Hepatocyte (in vitro differentiated cells): ENCODE measurements around the gene TBCEL. TPM values are rescaled to one million over a fixed set of nuclear protein-coding genes. Genes with fewer than 3 reads are reported as not detected.

Experiments used
- DNase-seq: peaks from one replicate; pipeline ENCODE4 v3.0.0-alpha.2; 2016; ENCODE audit warnings: low spot score
- H2AFZ ChIP-seq: fragments of 200-600 bp; sonication (generic); 2 replicates; pipeline ENCODE4 v1.6.0; 2016; ENCODE audit warnings: antibody characterized with exemption, mild to moderate bottlenecking
- H3K27ac ChIP-seq: fragments of 200-600 bp; sonication (generic); 2 replicates; pipeline ENCODE4 v1.5.1; 2016; ENCODE audit warnings: mild to moderate bottlenecking
- H3K27me3 ChIP-seq: fragments of 200-600 bp; sonication (generic); 2 replicates; pipeline ENCODE4 v1.6.1; 2016
- H3K36me3 ChIP-seq: fragments of 200-600 bp; sonication (generic); replicated peaks from 2 replicates; pipeline ENCODE4 v1.5.1; 2016; ENCODE audit warnings: low read depth; ENCODE audit not compliant: insufficient read depth
- H3K4me1 ChIP-seq: fragments of 200-600 bp; sonication (generic); 2 replicates; pipeline ENCODE4 v1.5.1; 2016; ENCODE audit warnings: mild to moderate bottlenecking, moderate library complexity; ENCODE audit not compliant: insufficient read depth
- H3K4me2 ChIP-seq: fragments of 200-600 bp; sonication (generic); 2 replicates; pipeline ENCODE4 v1.6.0; 2016
- H3K4me3 ChIP-seq: fragments of 200-600 bp; sonication (generic); 2 replicates; pipeline ENCODE4 v1.5.1; 2016; ENCODE audit warnings: mild to moderate bottlenecking
- H3K79me2 ChIP-seq: fragments of 200-600 bp; sonication (generic); 2 replicates; pipeline ENCODE4 v1.6.0; 2017; ENCODE audit warnings: mild to moderate bottlenecking
- H3K9me2 ChIP-seq: fragments of 200-600 bp; sonication (generic); replicated peaks from 2 replicates; pipeline ENCODE4 v1.6.0; 2017; ENCODE audit warnings: mild to moderate bottlenecking; ENCODE audit not compliant: insufficient read depth
- H3K9me3 ChIP-seq: fragments of 200-600 bp; sonication (generic); 2 replicates; pipeline ENCODE4 v1.5.1; 2016; ENCODE audit warnings: low read depth, mild to moderate bottlenecking
- H4K20me1 ChIP-seq: fragments of 200-600 bp; sonication (generic); 2 replicates; pipeline ENCODE4 v1.6.0; 2016; ENCODE audit warnings: mild to moderate bottlenecking; ENCODE audit not compliant: insufficient read depth, poor library complexity, severe bottlenecking
- CTCF ChIP-seq: fragments of 200-600 bp; sonication (generic); IDR thresholded peaks from 2 replicates; pipeline ENCODE4 v1.5.1; 2016; ENCODE audit warnings: antibody characterized with exemption, mild to moderate bottlenecking; ENCODE audit not compliant: poor library complexity
- EZH2 ChIP-seq: fragments of 200-600 bp; sonication (generic); IDR thresholded peaks from 2 replicates; pipeline ENCODE4 v1.6.1; 2016; ENCODE audit warnings: antibody characterized with exemption, mild to moderate bottlenecking, borderline replicate concordance
- EZH2phosphoT487 ChIP-seq: fragments of 200-600 bp; sonication (generic); IDR thresholded peaks from one replicate; pipeline ENCODE4 v1.6.1; 2018; ENCODE audit warnings: antibody characterized with exemption, mild to moderate bottlenecking, low read depth, moderate library complexity; ENCODE audit not compliant: unreplicated experiment, severe bottlenecking
- WGBS: methylation state at CpG from one replicate; pipeline ENCODE4 v1.1.6; 2016; ENCODE audit warnings: low lambda C conversion rate; ENCODE audit errors: missing lambda C conversion rate; 5-methylcytosine and 5-hydroxymethylcytosine counted together
- polyA plus RNA-seq: library from polyadenylated mRNA; unstranded; fragments of >200 nt; fragmentation: Nextera tagmentation; extraction: Ambion mirVana; gene quantifications from 2 replicates; pipeline ENCODE4 v1.2.1, GENCODE V29; 2016
- total RNA-seq: library from RNA; depleted of rRNA; stranded (reverse); fragments of >200 nt; gene quantifications from 2 replicates; pipeline ENCODE4 v1.2.3, GENCODE V29; 2014

TBCEL gene
- total and polyA plus RNA-seq, 2 experiments from 2014 or later, result 7.2 to 19.3 TPM

- Histone ChIP-seq H3K4me1 (no peaks in the 10 kb centered on the region), H3K9me2 (no peaks in the 10 kb centered on the region), H3K4me2 (no peak overlapping the region), H3K36me3 (no peaks in the 10 kb centered on the region), H4K20me1 (no peaks in the 10 kb centered on the region), H3K4me3 (no peak overlapping the region), H3K9me3 (no peaks in the 10 kb centered on the region), H3K79me2 (no peaks in the 10 kb centered on the region), H3K27me3 (no peaks in the 10 kb centered on the region), H3K27ac (no peak overlapping the region), H2AFZ (no peak overlapping the region)
- no peak for TF ChIP-seq EZH2
- no peak for TF ChIP-seq EZH2phosphoT487
- TF ChIP-seq CTCF, result no peak
- DNase-seq, result no peak
- 97% methylated on average over 4 of the region's 4 CpGs for WGBS
Measured at GRCh38 chr11:121053244-121053643, 29.3 kb downstream of the TBCEL start.

GRCh38 chr11:121054266-121054665 lies 30.4 kb downstream of the TBCEL start:
- H3K79me2 ChIP-seq, result no peaks in the 10 kb centered on the region
- no peaks in the 10 kb centered on the region for H3K9me3 ChIP-seq
- H3K4me3 ChIP-seq, result no peak overlapping the region
- H3K27me3 ChIP-seq, result no peaks in the 10 kb centered on the region
- no peaks in the 10 kb centered on the region for H3K9me2 ChIP-seq
- H2AFZ ChIP-seq, result no peak overlapping the region
- TF ChIP-seq EZH2phosphoT487 (no peak), EZH2 (no peak), CTCF (no peak)
- H3K27ac ChIP-seq, result no peak overlapping the region
- no peak overlapping the region for H3K4me2 ChIP-seq
- no peaks in the 10 kb centered on the region for H3K4me1 ChIP-seq
- H3K36me3 ChIP-seq, result no peaks in the 10 kb centered on the region
- H4K20me1 ChIP-seq, result no peaks in the 10 kb centered on the region
- WGBS, result 97% methylated on average over 2 of the region's 2 CpGs
- DNase-seq, result no peak

GRCh38 chr11:121055076-121055475 lies 31.2 kb downstream of the TBCEL start:
- WGBS, result 95% methylated on average over 3 of the region's 3 CpGs

More at GRCh38 chr11:121055076-121055475, 31.2 kb downstream of the TBCEL start:
- Histone ChIP-seq H3K4me2 (no peak overlapping the region), H3K9me3 (no peaks in the 10 kb centered on the region), H3K27ac (no peak overlapping the region), H3K36me3 (no peaks in the 10 kb centered on the region), H3K27me3 (no peaks in the 10 kb centered on the region), H4K20me1 (no peaks in the 10 kb centered on the region), H3K9me2 (no peaks in the 10 kb centered on the region), H2AFZ (no peak overlapping the region), H3K79me2 (no peaks in the 10 kb centered on the region), H3K4me3 (no peak overlapping the region), H3K4me1 (no peaks in the 10 kb centered on the region)
- DNase-seq, result no peak
- no peak for TF ChIP-seq CTCF
- no peak for TF ChIP-seq EZH2phosphoT487
- no peak for TF ChIP-seq EZH2
